ENCODE results near the gene HTR7.

HTR7 gene

DNA sequence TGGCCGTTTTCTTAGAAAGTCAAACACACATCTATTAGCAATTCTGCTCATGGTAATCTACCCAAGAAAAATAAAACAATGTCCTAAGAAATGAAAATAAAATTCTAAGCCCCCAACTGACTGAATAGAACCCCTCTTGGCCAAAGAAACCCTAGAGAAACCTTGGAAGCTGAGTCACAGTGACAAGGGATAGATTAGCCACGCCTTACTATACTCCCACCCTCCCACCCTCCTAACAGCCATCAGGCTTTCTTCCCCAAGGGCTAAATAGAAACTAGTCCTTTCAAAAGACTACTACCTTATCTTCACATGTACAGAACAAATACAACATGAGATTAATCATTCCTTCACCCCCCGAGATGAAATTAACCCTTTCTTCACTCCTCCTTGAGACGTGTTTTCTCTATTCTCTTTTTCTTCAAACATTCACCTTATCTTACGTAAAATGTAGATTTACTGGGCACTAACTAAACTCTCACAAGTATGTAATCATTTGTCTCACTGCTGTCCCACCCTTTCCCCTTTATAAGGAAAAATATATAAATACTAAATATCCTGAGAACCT lies 57.5 kb downstream of the HTR7 start:
- no peak for FAIRE-seq

DNA sequence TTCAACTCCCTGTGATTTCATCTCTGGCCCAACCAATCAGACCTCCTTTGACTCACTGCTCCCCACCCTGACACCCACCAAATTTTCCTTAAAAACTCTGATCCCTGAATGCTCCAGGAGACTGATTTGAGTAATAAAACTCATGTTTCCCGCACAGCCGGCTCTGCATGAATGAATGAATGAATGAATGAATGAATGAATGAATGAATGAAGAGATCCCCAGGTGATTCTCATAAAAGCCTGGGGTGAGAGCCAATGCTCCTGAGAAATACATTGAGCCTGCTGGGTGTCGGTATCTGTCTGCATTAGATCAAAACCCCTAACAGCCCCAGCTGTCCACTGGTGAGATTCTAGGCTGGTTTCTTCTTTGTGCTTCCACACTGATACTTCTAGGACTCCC lies 58.7 kb downstream of the HTR7 start:
- FAIRE-seq: no peak

DNA sequence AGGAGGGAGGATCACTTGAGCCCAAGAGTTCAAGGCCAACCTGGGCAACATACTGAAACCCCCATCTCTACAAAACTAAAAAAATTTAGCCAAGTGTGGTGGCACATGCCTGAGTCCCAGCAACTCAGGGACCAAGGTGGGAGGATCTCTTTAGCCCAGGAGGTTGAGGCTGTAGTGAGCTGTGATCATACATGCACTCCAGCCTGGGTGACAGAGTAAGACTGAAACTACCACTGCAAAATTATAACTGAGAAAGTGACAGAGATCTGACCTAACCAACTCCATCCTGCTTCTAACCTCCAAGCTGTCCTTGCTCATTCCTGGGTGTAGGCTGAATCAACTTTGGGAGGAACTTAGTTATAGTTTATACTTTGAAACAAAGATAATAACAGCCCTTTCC lies 59.4 kb downstream of the HTR7 start:
- no peak for FAIRE-seq

DNA sequence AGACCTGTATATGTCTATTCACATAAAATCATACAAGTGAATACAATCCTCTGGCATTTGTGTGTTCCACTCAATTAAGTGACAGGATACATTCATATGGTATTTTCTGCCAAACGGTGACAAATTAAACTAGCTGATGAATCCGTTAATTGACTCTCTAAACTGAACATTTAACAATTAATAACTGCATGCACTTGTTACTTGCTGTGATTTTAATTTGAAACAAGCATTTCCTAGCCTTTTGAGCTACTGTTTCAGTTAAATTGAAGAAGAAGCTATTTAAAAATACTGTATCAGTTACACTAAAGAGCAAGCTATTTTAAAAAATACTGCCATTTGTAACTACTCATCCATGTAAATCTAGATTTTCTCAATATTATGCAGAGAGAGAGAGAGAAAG lies 67.4 kb downstream of the HTR7 start:
- FAIRE-seq: no peak

DNA sequence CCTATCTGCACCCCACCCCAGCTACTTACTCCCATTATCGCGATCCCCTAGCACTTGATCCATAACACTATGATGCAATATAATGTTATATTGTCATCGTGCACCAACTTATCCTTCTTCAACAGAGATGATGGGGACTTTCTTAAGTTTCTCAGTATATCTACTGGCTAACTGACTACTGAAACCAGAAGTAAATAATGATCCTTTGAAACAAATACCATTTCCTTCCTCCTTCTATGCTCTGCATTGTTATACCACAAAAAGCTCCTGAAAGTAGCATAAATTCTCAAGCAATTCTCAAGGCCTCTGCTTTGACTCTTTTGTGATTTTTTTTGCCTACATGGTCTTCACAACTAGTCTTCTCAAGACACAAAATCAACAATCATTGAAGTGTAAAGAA lies 68.9 kb downstream of the HTR7 start:
- no peak for FAIRE-seq

DNA sequence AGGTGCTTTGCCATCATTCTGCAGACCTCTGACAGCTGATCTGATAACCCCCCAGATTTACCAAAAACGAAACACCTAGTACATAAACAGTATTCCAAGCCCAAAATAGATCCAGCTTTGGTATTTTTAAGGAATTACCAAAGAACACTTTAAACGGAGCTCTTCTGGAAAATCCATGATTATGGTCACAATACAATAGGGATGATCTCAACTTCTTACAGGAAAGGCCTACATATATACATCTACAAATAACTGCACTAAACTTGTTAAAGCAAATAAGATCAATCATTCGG lies 69.7 kb downstream of the HTR7 start:
- FAIRE-seq: no peak

DNA sequence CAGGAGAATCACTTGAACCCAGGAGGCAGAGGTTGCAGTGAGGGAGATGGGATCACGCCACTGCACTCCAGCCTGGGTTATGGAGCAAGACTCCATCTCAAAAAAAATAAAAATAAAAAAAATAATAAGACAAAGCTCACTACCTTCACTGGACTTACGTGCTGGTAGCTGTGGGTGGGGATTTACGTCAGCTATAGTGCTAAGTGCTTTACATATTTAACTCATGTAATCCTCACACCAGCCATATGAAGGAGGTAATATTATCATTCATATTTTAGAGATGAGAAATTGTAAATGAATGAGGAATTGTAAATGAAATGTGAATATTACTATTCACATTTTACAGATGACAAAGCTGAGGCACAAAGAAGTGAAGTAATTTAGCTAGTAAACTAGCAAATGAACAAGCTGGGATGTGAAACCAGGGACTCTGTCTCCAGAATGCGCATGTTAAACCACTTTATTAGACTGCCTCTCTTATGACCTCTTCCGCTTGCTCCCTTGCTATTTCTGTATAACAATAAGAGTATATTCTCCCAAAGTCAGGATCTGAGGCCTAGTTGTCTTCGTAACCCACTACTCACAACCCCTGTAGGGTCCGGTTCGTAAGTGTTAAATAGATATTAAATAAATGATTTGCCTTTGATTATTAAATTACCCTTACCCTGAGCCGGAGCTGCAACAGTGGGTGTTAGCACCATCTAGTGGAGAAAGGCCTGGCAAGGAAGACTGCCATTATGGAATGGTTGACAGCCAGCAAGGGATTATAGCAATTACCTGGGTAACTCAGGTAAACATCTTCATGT lies 70.2 kb downstream of the HTR7 start:
- FAIRE-seq: peak; percentile 49

DNA sequence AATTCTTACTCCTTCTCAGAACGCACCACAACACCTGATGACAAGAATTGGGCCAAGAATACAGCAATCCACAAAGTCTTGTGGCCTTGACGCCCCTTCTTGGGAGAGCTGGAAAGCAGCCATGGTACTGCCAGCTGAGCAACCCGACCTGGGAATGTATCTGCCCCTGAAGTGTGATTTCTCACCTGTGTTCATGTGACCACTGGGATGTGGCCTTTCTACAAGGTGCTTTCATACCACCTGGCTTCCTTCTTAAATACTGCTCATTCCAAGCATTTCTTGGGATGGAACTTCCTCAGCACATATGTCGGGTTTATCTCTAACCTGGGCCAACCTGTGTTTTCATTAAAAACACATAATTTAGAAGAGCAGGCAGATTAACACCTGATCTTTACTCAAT lies 72.1 kb downstream of the HTR7 start:
- no peak for FAIRE-seq

DNA sequence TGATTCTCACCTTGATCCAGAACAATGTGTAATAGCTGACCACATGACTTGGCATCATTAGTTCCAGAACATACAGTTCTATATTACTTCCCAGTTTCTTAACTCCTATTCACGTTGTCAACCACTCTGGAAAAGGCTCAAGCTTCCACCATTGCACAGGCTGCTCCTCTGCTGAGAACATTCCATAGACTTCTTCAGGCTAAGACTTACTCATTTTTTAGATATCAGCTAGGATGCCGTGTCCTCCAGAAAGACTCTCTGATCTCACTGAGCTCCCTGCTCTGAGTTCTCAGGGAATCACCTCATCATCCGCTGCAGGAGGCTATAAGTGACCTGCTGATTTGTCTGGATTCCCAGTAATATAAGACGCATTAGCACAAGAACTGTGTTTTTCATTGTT lies 73.1 kb downstream of the HTR7 start:
- FAIRE-seq: no peak

DNA sequence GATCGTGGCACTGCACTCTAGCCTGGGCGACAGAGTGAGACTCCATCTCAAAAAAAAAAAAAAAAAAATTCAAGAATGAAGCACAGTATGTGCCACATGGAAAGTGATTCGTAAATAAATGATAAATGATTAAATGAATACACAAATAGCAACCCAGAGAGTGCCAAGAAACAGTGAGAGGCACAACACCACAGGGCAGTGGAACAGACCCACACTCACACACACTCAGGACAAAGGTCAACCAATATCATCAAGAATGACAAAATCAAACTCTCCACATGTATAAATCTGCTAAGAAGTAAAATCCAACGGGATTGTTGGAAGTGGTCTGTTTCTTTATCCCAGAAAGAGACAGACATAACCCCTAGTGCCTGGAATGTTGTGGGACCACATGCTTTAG lies 77.4 kb downstream of the HTR7 start:
- no peak for FAIRE-seq

DNA sequence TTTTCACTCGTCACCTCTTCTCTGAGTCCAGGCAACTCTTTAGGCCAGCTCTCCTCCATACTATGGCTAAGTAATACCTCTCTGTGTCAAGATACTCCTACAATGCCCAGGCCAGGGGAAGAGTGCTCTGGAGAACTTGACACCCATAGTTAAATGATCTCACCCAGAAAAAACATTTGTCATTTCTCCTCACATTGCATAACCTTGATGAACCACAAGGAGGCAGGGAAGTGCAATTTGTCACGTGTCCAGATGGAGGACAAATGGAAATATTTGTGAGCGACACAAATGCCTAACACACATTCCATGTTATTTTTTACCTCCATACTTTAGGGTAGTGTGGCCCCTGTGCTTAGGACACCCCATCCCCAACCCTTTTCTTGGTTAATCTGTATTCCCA lies 78.3 kb downstream of the HTR7 start:
- FAIRE-seq: no peak

DNA sequence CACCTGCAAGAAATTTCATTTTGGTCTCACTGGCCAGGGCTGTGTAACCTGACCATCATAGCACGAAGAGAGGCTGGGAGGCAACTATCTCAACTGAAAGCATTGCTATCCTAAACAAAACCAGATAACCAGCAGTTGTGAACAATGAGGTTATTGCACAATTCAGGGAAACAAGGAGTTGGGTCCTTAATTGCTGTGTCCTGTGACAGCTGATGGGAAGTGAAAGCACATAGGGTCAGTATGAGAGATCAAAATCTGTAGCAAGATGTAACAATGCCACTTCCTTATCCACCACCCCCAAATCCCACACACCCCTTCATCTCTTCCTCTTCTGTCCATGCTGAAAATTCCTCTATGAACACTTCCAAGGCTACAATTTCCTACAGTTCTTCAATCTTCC lies 80.2 kb downstream of the HTR7 start:
- FAIRE-seq: no peak

DNA sequence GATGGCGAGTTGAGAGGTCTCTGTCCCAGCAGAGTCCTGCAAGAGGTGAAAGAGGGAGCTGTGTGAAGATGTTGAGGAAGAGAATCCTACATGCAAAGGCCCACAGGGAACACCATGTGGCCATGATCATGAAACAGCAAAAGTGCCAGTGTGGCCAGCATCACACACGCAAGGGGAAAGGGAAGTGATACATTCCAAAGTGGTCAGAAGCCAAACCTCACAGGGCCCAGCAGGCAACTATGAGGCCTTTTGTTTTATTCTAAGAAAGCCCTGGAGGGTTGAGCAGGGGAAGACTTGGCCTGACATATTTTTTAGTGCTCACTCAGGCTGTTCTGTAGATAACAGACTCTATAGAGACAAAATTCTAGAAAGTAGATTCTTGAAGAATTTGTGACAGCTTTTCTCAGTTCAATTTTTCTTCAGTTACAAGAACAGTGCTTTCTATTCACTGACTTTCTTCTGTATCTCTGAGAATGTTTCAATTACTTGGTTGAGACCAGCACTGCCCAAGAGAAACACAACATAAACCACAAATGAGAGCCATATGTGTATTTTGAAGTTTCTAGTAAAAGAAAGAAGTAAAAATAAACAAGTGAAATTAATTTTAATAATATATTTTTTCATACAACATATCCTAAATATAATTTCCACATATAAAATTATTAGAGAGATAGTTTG lies 82.3 kb downstream of the HTR7 start:
- FAIRE-seq: no peak

DNA sequence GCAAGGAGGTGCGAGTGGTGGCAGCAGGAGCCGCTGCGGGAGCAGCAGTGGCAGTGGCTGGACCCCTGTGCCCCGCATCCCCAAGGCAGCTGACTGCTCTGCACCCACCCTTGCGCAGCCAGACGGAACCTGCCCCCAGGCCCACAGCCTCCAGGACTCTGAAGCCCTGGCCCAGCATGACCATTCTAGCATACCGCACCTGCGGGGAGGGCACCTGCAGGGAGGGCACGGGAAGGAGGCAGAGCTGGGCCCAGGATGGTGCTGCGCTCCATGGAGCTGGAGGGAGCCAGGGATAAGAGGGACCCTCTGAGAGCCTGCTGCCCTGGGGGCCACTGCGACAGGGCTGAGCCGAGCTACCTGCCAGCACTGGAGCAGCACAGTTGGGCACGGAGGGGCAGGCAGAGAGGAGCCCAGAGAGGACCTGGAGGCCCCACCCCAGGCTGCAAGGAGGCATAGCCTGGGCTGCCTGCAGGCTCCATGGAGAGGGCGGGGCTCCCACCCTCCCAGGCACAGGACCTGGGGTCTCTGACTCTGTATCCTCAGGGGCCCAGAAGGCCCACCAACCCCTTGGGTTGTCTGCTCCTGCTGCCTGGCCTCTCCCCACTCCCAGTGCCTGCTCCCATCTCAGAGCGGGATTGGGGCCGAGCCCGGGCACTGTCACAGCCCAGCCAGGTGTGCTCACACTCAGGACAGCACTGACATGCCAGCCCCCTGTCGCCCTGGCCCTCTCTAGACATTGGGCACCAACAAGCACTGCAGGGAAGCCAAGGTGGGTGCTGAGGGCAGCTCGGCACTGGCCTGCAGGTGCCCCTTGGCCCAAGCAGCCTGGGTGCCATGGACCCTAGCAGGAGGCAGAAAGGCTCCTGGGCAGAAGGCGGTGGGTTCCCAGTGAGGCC lies 87.6 kb downstream of the HTR7 start:
- no peak for FAIRE-seq

DNA sequence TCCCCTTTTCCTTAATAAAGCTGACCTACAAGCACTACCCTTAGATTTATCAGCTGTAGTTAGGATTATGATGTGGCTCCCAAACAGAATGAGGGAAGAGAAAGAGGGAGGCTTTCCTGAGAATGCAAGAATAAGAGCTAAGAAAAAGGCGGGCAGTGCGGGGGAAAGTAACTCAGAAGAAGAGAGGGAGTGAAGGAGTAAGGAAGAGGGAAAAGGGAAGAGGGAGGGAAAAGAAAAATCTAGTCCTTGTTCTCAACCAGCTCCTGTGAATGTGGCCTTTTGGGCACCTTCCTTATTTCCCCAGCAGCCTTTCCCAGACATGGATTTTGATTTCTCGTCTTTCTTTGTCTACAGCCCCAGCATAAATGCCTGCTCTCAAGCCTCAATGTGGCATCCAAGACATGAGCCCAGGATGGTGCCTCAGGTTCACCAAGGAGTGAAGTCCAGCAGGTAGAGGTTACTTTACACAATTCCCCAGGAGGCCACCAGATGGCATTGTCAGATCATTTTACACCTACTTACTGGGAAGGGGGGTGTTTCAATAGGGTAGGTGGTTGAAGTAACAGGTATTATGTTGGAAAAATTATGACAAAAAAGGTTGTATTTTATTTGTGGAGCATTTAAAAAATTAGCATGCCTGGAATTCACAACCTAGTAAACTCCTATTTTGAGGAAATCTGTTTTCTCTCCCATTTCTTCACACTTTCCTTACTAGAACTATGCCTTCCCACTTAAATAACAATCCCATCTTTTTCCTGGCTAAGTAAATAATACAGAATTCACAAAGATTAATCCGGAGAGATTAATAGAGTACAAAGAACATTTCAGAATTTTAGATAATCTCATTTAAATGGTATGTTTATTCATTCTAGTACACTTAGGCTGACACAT lies 106.5 kb downstream of the HTR7 start:
- peak; percentile 55 for FAIRE-seq

DNA sequence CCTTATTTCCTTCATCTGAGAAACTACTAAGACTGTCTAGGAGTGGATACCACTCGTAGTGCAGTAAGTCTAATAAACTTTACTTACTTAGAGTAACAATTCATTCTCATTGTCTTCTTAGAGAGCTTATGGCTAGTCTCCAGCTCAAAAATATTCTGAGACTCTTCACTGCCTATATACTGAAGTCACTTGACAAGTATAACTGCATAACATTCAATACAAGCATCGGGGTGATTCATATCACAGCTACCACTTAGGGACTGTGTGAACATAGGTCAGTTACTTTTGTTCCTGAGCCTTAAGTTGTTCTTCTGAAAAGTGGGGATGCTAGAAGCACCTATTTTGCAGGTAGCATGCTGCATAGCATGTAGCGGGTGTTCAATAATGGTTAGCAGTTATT lies 111.0 kb downstream of the HTR7 start:
- FAIRE-seq: no peak

DNA sequence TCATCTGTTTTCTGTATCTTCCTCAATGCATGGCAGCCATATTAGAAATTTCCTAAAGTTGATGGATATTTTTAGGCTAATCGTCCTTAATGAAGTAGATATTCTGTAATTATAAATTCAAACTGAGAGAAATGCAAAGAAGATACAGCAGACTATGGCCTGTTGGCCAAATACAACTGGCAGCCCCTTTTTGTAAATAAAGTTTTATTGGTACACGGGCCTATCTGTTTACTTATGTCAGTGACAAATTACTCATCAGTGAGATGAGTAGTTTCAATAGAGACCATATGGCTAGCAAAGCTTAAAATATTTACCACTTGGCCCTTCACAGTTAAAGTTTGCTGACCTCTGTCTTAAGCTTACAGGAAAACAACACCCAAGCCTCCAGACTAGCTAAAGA lies 112.3 kb downstream of the HTR7 start:
- FAIRE-seq: no peak

DNA sequence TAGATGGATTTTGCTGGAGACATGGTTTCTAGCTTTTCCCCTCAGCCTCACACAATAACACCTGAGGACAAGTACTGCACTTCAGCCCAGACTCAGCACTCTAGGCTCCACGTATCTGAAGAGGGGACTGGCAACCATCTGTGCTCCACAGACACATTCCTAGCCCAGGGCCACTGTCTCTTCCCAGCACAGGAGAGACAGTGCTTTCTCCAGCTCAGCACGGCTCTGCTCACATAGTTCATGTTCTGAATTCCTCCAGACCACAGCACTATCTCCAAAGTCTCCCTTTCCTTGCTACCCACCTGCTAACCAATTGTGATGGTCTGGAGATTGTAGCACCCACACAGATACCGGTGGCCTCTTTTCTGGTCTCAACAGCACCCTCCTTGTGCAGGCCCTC lies 114.5 kb downstream of the HTR7 start:
- no peak for FAIRE-seq

DNA sequence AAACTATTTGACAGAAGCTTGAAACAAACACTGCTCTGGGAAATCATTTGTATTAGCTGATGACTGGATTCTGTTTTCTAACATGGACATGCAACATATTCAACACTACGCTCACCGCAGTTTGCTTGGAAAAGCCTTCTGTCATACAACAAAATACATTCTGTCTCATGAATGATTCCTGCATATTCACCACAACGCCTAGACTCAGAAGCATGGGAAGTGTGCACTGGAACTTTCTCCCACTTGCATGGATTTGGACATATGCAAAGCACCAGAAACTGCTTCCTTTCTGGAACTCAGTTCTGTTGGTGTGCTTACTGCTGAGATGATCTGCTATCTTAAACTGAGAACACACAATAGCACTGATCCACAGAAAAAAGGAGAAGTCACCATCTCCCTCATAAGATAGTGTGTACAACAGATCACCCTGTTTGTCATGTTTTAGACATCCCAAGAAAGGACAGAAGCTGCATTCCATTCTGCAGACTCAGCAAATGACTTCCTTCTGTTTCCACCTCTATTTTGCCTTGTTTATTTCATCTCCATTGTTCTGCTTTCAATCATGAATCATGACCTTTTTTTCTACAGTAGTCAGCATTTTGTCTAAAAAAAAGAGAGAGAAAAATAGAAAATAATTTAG lies 115.8 kb downstream of the HTR7 start:
- no peak for FAIRE-seq

DNA sequence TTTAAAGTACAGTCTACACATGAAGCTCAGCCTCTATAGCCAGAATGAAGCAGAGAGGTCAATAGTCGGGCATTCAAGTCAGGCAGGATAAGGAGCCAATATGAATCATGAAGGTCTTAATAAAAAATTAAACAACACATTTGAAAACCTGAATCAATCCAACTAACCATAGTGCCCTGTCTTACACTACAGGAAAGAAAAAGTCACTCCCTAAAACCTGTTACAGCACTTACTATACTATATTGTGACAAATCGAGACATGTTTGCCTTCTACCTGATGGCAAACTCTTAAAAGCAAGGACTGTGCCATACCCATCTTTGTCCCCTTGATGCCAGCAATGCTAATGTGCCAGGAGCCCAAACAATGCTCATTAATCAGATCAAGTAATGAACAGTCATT lies 117.6 kb downstream of the HTR7 start:
- FAIRE-seq: no peak

DNA sequence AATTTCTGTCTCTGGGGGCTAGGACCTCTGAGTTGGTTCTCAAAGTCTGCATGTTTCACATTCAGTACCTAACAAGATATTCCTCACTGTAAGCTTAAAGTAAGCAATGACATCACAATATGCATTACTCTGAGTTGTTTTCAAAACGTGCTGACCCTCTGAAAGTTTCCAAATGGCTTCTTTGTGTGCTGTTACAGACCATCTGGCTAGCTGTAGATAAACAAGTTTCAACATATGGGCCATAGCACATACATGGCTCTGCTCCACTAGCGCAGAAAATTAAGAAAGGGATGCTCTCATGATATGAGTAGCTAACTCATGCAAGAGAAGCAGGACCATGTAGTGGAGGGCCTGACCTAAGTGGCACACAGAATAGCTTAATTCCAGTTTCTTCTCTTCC lies 119.0 kb downstream of the HTR7 start:
- FAIRE-seq: no peak

DNA sequence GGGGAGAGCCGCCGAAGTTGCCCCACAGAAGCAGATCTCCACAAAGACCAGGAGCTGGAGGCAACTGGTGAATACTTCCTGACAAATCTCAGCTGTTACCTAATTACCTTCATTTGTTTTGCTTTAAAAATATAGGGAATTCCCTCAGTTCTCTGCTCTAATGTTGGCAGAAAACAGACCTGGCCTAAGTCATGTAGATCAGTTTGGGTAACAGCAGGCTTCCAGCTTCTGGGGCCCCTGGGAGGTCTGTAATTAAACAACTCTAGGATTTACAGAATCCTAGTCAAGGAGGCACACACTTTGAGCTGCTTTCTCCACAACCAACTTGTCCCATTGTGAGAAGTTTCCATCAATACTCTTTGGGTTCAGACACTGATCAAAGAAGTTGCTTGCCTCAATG lies 123.4 kb downstream of the HTR7 start:
- no peak for FAIRE-seq

All from islet of Langerhans (tissue), 1 donor.